OCI-LY7 (cell line): Measurements from ENCODE around the gene CNN2.

Experiments
- EZH2phosphoT487 ChIP-seq: fragments of 200-600 bp; sonication (generic); IDR thresholded peaks from 2 replicates; pipeline ENCODE4 v1.6.1; 2018; ENCODE audit warnings: low read depth, borderline replicate concordance, mild to moderate bottlenecking, mixed run types, antibody characterized with exemption, low read length, moderate library complexity, mixed read lengths
- TF ChIP-seq, protein P1 (sequence below): fragments of 200-600 bp; sonication (generic); conservative IDR thresholded peaks from 2 replicates; pipeline ENCODE4 v1.5.1; 2014; ENCODE audit warnings: mild to moderate bottlenecking, antibody characterized with exemption, low read length, moderate library complexity, mixed read lengths

- TF ChIP-seq, protein P1, sequence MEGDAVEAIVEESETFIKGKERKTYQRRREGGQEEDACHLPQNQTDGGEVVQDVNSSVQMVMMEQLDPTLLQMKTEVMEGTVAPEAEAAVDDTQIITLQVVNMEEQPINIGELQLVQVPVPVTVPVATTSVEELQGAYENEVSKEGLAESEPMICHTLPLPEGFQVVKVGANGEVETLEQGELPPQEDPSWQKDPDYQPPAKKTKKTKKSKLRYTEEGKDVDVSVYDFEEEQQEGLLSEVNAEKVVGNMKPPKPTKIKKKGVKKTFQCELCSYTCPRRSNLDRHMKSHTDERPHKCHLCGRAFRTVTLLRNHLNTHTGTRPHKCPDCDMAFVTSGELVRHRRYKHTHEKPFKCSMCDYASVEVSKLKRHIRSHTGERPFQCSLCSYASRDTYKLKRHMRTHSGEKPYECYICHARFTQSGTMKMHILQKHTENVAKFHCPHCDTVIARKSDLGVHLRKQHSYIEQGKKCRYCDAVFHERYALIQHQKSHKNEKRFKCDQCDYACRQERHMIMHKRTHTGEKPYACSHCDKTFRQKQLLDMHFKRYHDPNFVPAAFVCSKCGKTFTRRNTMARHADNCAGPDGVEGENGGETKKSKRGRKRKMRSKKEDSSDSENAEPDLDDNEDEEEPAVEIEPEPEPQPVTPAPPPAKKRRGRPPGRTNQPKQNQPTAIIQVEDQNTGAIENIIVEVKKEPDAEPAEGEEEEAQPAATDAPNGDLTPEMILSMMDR, result no peak
- TF ChIP-seq EZH2phosphoT487, result no peak
Observed at GRCh38 chr19:1053176-1054101, 27.0 kb downstream of the CNN2 start.
